Naive B cell (primary cell): Measurements from ENCODE around the gene KRTAP10-4. TPM values are rescaled to one million over a fixed set of nuclear protein-coding genes. Genes with fewer than 3 reads are reported as not detected.
A peak's percentile ranks its signal among the peaks of the same experiment; 100 is the strongest.

Source experiments
- ATAC-seq, 2 donors: fragments of 150-1000 bp; cut with Tn5 transposase; 2 replicates each; pipeline ENCODE4 v1.10.0; 2021; ENCODE audit warnings: low read depth in 2 of 2, mild to moderate bottlenecking in 2 of 2, moderate library complexity in 2 of 2
- DNase-seq: peaks from one replicate; pipeline ENCODE4 v3.0.0; 2022
- H3K27ac Mint-ChIP-seq, 6 donors: one replicate each; pipeline ENCODE4 v1.8.0; 2020 to 2022; ENCODE audit warnings: mild to moderate bottlenecking in 6 of 6, mixed read lengths in 6 of 6, moderate library complexity in 5 of 6, inconsistent platforms in 2 of 6
- H3K27me3 Mint-ChIP-seq, 3 donors: one replicate each; pipeline ENCODE4 v1.8.0; 2021 to 2022; ENCODE audit warnings: mixed read lengths in 3 of 3, mild to moderate bottlenecking in 1 of 3
- H3K36me3 Mint-ChIP-seq, 2 donors: one replicate each; pipeline ENCODE4 v1.8.0; 2020 to 2022; ENCODE audit warnings: mixed read lengths in 2 of 2, inconsistent platforms in 1 of 2, mild to moderate bottlenecking in 1 of 2
- H3K4me1 Mint-ChIP-seq, 3 donors: one replicate each; pipeline ENCODE4 v1.8.0; 2020 to 2022; ENCODE audit warnings: mixed read lengths in 3 of 3, inconsistent platforms in 1 of 3, mild to moderate bottlenecking in 1 of 3, moderate library complexity in 1 of 3
- H3K4me3 Mint-ChIP-seq, 8 donors: one replicate each; pipeline ENCODE4 v1.8.0; 2020 to 2022; ENCODE audit warnings: mild to moderate bottlenecking in 8 of 8, mixed read lengths in 8 of 8, moderate library complexity in 8 of 8, inconsistent platforms in 2 of 8
- H3K9me3 Mint-ChIP-seq, 7 donors: one replicate each; pipeline ENCODE4 v1.8.0; 2020 to 2022; ENCODE audit warnings: mixed read lengths in 7 of 7, mild to moderate bottlenecking in 5 of 7, inconsistent platforms in 2 of 7, moderate library complexity in 1 of 7
- polyA plus RNA-seq, 6 donors: library from polyadenylated mRNA; unstranded; fragments of 300-500 nt; fragmentation: Illumina TruSeq; gene quantifications; one replicate each; pipeline ENCODE4 v1.2.3, GENCODE V29; 2021; ENCODE audit warnings: low read depth in 6 of 6

The KRTAP10-4 gene
- polyA plus RNA-seq, 6 donors from 2014 or later, result not detected

DNA sequence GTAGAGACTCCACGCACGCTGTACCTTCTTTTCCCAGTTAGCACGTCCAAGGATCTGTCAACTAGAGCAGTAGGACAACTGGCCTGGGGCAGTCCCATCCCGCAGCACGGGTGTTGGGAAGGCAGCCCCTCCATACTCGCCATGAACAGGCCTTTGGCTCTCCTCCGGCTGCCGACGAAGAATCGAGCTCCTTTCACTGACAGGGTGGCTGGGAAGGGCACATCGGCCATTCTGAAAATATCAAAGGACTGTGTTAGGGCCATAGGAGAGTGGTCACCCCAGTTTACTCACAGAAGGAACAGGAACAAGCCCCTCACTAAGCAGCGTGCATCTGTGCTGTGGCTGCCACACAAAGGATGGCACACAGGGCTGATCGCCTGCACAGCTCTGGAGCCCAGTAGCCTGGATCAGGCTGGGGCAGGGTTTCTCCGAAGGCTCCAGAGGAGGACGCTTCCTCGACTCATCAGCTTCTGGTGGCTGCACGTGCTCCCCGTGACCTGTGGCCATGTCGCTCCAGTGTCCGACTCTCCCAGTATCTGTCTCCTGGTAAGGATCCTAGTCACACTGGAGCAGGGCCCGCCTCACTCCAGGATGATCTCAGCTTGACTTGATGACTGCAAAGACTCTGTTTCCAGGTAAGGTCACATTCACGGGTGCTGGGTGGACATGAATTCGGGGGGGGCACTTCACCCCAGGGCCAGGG is 42.5 kb upstream of the KRTAP10-4 start:
- H3K4me1 Mint-ChIP-seq, result no peaks in the 10 kb centered on the region
- peaks cover 6 to 37% (median 19%) of the 10 kb centered on the region in 3 donors for H3K27me3 Mint-ChIP-seq
- H3K27ac Mint-ChIP-seq, result no peak overlapping the region
- peaks cover 0 to 4% (median 0%) of the 10 kb centered on the region in 7 donors for H3K9me3 Mint-ChIP-seq
- no peak for ATAC-seq
- no peak for DNase-seq
- H3K36me3 Mint-ChIP-seq, result no peaks in the 10 kb centered on the region
- no peak overlapping the region for H3K4me3 Mint-ChIP-seq

DNA sequence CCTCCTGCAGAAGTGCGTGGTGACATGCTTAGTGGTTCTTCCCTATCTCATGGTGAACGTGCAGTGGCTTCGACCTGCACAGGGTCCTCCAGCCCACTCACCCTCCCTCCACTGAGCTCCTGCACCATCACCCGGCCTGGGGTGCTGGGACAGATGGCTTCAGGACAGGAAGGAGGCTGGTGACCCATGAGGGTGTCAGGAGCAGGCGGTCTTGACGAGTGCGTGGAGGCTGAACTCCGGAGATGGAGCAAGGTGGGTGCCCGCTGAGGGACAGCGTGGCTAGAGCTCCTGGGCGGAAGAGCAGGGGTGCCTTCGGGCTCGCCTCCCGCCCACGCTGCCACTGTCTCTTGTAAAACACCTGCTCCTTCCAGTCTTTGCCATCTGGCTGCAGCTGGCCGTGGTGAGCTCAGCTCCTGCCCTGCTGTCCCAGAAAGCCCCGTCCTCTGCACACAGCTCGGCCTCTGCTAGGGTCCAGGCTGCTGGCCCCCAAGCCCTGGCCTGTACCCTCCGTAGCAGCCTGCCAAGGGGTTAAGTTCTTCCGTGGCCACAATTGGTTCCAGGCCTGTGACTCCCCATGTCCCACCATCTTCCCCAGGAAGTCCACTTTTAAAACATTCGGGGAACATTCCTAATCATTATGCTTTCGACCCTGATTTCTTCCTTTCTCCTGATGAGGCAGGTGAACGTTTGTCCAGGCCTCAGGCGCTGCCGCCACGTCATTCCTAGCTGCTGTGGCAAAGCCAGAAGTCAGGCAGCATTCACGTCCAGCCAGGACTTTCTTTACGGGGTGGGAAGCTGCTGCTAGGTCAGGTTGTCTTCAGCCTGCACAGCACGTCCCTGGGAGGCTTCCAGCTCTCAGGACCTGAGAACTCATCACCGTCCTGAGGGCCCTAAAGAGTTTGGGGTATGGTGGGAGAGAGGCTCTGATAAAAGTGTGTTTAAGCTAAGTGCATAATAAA is 41.6 kb upstream of the KRTAP10-4 start:
- H3K36me3 Mint-ChIP-seq, result no peaks in the 10 kb centered on the region
- no peak overlapping the region for H3K4me3 Mint-ChIP-seq
- peaks cover 0 to 4% (median 0%) of the 10 kb centered on the region in 7 donors for H3K9me3 Mint-ChIP-seq
- peaks cover 14 to 41% (median 20%) of the 10 kb centered on the region in 3 donors for H3K27me3 Mint-ChIP-seq
- no peak for ATAC-seq
- H3K27ac Mint-ChIP-seq, result peak overlapping the region in 1 of 6 donors; percentile 66
- DNase-seq, result no peak
- no peaks in the 10 kb centered on the region for H3K4me1 Mint-ChIP-seq

DNA sequence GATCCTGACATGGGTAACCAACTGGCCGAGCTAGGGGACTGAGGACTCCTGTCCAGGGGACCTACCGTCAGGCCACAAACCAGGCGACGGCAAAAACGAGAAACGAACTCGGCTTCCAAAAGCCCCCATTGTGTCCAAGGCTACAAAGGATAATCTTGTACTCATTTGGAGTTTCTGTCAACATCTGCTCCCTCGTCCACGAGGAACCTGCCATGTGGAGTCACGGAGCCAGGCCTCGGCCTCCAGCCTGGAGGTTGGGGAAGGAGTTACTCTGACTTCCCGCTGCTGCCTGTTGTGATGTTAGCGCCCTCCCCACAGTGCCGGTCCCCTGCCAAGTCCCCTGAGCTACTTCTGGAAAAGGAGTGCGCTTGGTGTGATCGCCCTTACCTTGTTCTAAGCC is 40.8 kb upstream of the KRTAP10-4 start:
- Mint-ChIP-seq H3K27me3 (peaks cover 21 to 49% (median 28%) of the 10 kb centered on the region in 3 donors), H3K4me3 (no peak overlapping the region), H3K4me1 (no peaks in the 10 kb centered on the region), H3K9me3 (peaks cover 0 to 4% (median 0%) of the 10 kb centered on the region in 7 donors), H3K27ac (no peak overlapping the region), H3K36me3 (no peaks in the 10 kb centered on the region)
- no peak for ATAC-seq
- no peak for DNase-seq

DNA sequence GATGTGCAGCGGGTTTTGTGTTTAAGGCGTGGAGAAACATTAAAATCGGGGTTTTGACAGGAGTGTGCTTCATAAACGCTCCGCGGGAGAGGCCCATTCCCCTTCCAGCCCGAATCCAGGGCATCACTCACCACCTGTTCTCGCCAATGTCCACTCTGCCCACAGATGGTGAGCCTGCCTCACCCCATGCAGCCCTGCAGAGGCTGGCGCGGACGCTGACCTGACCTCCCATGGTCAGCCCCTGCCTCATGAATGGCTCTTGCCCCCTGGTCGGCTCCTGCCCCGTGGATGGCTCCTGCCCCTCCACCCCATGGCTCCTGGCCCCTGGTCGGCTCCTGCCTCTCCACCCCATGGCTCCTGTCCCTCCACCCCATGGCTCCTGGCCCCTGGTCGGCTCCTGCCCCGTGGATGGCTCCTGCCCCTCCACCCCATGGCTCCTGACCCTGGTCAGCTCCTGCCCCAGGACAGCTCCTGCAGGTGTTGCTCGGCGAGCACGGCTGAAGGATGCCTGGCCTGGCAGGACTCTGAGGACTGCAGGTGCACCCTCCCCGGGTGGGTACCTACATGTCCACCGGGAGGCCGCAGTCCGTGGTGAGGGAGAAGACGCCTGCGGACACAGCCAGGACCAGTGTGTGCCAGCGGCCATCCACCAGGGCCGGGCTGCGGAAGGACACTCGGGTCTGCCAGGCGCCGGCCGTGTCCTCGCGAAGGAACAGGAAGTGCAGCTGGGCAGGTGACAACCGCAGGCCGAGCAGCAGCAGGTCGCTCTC is 40.2 kb upstream of the KRTAP10-4 start:
- no peak overlapping the region for H3K27ac Mint-ChIP-seq
- no peak for DNase-seq

DNA sequence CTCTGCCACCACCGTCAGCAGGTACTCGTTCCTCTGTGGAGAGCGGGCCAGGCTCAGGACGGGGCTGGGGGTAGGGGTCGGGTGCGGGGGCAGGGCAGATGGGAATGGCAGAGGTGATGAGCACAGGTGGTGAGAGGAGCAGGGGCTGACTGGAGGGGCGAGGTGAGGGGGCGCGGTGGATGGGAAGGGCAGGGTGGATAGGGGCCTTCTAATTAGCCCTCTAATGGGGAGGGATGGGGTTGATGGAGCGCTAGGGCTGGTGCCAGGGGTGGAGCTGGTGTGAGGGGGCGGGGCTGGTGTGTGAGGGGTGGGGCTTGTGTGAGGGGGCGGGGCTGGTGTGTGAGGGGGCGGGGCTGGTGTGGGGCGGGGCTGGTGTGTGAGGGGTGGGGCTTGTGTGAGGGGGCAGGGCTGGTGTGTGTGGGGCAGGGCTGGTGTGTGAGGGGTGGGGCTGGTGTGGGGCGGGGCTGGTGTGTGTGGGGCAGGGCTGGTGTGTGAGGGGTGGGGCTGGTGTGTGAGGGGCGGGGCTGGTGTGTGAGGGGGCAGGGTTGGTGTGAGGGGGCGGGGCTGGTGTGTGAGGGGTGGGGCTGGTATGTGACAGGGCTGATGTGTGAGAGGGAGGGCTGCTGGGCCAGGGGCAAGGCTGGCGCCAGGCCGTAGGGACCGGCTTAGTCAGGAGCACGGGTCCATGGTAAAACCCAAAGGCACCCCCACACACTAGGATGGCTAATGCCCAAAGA is 39.5 kb upstream of the KRTAP10-4 start:
- Mint-ChIP-seq H3K4me1 (no peaks in the 10 kb centered on the region), H3K9me3 (peaks cover 0 to 4% (median 0%) of the 10 kb centered on the region in 7 donors), H3K4me3 (no peak overlapping the region), H3K27ac (no peak overlapping the region), H3K27me3 (peaks cover 21 to 59% (median 40%) of the 10 kb centered on the region in 3 donors), H3K36me3 (no peaks in the 10 kb centered on the region)
- DNase-seq (no peak), ATAC-seq (no peak)

More for the DNA sequence above, 40.2 kb upstream of the KRTAP10-4 start:
- no peaks in the 10 kb centered on the region for H3K4me1 Mint-ChIP-seq
- H3K36me3 Mint-ChIP-seq, result no peaks in the 10 kb centered on the region
- no peak for ATAC-seq
- peaks cover 21 to 55% (median 32%) of the 10 kb centered on the region in 3 donors for H3K27me3 Mint-ChIP-seq
- no peak overlapping the region for H3K4me3 Mint-ChIP-seq
- H3K9me3 Mint-ChIP-seq, result peaks cover 0 to 4% (median 0%) of the 10 kb centered on the region in 7 donors

DNA sequence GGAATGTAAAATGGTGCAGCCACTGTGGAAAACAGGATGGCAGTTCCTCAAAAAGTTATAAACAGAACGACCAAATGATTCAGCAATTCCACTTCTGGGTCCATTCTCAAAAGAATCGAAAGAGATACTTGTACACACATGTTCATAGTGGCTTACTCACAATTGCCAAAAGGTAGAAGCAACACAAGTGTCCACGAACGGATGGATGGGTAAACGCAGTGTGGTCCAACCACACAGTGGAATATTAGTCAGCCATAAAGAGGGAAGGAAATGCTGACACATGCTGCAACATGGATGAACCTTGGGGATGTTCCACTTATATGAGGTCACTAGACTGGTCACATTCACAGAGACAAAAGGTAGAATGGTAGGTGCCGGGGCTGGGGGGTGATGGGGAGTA is 38.8 kb upstream of the KRTAP10-4 start:
- Mint-ChIP-seq H3K27me3 (peaks cover 21 to 62% (median 46%) of the 10 kb centered on the region in 3 donors), H3K4me3 (peak overlapping the region in 1 of 8 donors; percentile 47), H3K36me3 (no peaks in the 10 kb centered on the region), H3K27ac (no peak overlapping the region), H3K9me3 (peaks cover 0 to 4% (median 0%) of the 10 kb centered on the region in 7 donors), H3K4me1 (no peaks in the 10 kb centered on the region)
- ATAC-seq (no peak), DNase-seq (no peak)

DNA sequence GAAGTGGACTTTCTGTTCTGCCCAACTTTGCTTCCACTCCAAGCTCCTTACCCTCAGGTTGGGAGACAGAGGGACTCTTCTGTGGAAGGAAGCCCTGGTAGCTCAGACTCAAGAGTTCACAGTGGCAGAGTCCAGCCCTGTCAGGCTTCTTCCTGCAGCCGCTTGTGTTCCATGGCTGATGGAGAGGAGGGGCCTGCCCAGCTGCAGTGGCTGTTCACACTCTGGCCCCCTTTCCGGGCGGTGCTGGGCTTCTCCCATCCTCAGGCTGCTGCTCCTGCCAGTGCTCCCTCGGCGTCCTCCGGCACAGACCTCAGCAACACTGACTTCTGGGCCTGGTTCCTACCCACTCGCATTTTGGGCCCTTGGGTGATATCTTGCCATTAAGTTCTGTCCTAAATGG is 37.6 kb upstream of the KRTAP10-4 start:
- Mint-ChIP-seq H3K27me3 (peaks cover 15 to 60% (median 43%) of the 10 kb centered on the region in 3 donors), H3K36me3 (no peaks in the 10 kb centered on the region), H3K9me3 (peaks cover 0 to 4% (median 0%) of the 10 kb centered on the region in 7 donors), H3K27ac (no peak overlapping the region), H3K4me1 (no peaks in the 10 kb centered on the region), H3K4me3 (no peak overlapping the region)
- ATAC-seq (no peak), DNase-seq (no peak)

DNA sequence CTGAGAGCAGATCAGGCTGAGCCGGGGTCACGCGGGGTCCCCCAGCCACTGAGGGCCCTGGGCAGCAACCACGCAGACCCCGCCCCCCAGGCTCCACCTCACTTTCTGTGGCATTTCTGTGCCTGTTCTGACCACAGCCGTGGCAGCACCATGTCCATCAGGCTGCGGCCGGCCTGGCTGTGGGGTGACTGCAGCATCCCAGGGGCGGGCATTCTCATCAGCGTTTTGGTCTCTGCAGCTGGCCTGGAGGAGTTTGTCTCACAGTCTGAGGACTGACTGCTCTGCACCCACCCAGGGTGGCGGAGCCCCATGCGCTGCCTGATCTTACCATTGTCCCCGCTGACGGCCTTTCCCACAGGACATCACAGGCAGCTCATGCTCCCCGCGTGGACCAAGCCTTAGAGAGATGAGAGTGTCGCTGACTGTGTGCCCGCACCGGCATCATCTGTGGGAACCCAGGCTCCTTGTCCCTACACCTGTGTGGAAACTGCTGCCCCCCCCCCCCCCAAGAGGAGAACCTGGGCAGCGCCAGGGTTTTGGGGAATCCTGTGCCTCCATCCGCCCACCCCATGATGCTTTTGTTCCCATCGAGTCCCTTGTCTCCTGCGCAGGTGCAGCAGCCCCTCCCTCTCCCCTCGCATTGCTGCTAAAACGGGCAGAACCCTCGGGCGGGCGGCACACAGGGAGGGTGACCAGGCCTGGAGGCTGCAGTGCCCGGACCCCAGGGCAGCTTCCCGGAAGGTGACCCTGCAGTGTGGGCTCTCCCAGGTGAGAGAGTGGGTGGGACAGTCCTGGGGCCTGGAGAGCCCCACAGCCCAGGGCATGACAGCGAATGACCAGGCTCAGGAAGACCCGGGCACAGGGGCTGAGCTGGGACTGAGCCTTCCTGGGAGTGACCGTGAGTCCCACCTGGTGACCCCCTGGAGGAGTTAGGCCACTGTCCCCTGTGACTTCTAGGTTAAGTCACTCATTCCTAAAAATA is 35.3 kb upstream of the KRTAP10-4 start:
- peaks cover 0 to 4% (median 0%) of the 10 kb centered on the region in 7 donors for H3K9me3 Mint-ChIP-seq
- H3K27me3 Mint-ChIP-seq, result peaks cover 15 to 48% (median 33%) of the 10 kb centered on the region in 3 donors
- DNase-seq (no peak), ATAC-seq (no peak)
- H3K4me1 Mint-ChIP-seq, result no peaks in the 10 kb centered on the region
- no peak overlapping the region for H3K27ac Mint-ChIP-seq
- H3K36me3 Mint-ChIP-seq, result no peaks in the 10 kb centered on the region
- H3K4me3 Mint-ChIP-seq, result no peak overlapping the region

DNA sequence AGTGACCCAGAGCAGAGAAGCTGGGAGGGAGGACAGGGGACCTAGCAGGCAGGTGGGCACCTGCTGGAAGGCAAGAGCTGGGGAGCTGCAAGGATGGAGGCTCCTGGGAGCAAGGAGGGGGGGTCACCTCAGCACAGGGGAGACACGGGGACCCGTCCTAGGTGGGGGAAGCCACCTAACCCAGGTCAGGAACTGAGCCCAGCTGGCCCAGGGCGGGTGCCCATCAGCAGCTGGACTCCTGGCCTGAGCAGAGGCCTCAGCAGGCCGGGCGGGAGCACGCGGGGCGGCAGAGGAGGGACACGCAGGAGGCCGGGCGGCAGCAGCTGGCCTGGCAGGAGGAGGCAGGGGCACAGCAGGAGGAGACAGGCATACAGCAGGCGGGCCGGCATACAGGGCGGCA is 34.5 kb upstream of the KRTAP10-4 start:
- DNase-seq (no peak), ATAC-seq (no peak)
- Mint-ChIP-seq H3K36me3 (no peaks in the 10 kb centered on the region), H3K27me3 (peaks cover 15 to 48% (median 33%) of the 10 kb centered on the region in 3 donors), H3K4me1 (no peaks in the 10 kb centered on the region), H3K9me3 (peaks cover 0 to 4% (median 0%) of the 10 kb centered on the region in 7 donors), H3K27ac (no peak overlapping the region), H3K4me3 (no peak overlapping the region)

DNA sequence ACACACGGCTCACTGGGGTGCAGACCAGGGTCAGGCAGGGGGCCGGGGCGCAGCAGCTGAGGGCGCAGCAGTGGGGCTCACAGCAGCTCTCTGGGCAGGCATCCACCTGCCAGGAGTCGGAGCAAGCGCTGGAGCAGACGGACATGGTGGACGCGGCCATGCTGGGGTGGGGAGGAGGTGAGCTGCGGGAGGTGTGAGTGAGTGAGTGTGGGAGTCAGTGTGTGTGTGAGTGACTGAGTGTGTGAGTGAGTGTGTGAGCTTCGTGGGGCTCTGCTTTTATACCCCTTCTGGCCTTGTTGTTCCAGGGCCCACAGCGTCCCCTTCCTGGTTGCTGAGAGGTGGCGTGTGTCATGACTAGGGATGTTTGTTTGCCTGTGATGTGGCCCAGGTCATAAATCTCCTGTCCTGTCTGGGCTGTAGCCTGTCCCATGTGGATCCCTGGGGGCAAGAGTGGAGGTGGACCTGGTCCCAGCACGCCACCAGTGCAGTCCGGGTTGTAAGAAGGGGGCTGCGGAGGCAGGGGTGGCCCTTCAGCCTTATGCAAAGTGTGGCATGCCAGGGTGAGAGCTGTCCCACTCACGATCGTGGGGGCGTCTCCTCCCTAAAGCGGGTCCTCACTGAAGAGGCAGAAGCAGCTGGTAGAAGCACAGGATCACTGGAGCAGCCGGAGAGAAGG is 33.4 kb upstream of the KRTAP10-4 start, which contains the start of gene KRTAP10-1:
Gene KRTAP10-1, minus strand, starts transcription at position 205 of the 676 bp plus-strand sequence. Its CDS starts 45 bp downstream, at position 160.
- Mint-ChIP-seq H3K4me1 (no peaks in the 10 kb centered on the region), H3K36me3 (no peaks in the 10 kb centered on the region), H3K9me3 (peaks cover 0 to 4% (median 0%) of the 10 kb centered on the region in 7 donors), H3K4me3 (peak within 1 kb of the TSS in 1 of 8 donors; percentile 73), H3K27ac (no peak within 1 kb of the TSS), H3K27me3 (peaks cover 15 to 42% (median 33%) of the 10 kb centered on the region in 3 donors)
- ATAC-seq, result no peak
- DNase-seq, result no peak

DNA sequence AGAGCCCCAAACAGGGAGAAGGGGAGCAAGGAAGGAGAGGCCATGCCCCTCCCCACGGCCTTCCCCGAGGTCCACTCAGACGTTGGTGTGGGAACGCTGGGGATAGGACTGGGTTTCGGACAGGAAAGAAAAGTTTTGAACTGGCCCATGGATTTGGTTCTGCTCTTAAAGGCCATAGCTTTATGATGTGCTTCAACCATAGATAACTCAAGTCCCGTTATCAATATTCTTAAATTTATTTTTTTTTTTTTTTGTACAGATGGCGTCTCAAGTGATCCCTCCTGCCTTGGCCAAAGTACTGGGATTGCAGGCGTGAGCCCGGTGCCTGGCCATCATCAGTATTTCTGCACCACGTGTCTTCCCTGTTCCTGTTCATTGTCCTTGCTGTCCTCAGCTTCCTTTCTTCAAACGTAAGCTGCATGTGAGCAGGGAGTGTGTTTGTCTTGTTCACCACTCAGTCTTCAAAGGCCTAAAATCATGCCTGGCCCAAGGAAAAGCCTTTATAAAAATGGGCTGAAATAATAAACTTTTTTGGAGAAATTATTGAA is 32.7 kb upstream of the KRTAP10-4 start:
- no peaks in the 10 kb centered on the region for H3K36me3 Mint-ChIP-seq
- no peak for ATAC-seq
- H3K4me1 Mint-ChIP-seq, result no peaks in the 10 kb centered on the region
- peaks cover 0 to 7% (median 5%) of the 10 kb centered on the region in 7 donors for H3K9me3 Mint-ChIP-seq
- no peak for DNase-seq
- H3K4me3 Mint-ChIP-seq, result no peak overlapping the region
- H3K27me3 Mint-ChIP-seq, result peaks cover 15 to 42% (median 33%) of the 10 kb centered on the region in 3 donors
- H3K27ac Mint-ChIP-seq, result no peak overlapping the region
